HG03064 (cell line): ENCODE data around the gene SHKBP1.

Source experiments
- ATAC-seq: cut with Tn5 transposase; IDR thresholded peaks from one replicate; pipeline ENCODE4 v1.9.1; 2021; ENCODE audit warnings: low read depth; ENCODE audit not compliant: unreplicated experiment

Gene SHKBP1

GRCh38 chr19:40629346-40629745 is 52.7 kb downstream of the SHKBP1 start:
- ATAC-seq, result no peak

GRCh38 chr19:40630571-40631160 is 54.0 kb downstream of the SHKBP1 start:
- no peak for ATAC-seq

GRCh38 chr19:40632311-40633036 is 55.8 kb downstream of the SHKBP1 start:
- ATAC-seq, result no peak

- ATAC-seq, result no peak
Observed at GRCh38 chr19:40633207-40633606, 56.5 kb downstream of the SHKBP1 start.

- ATAC-seq, result no peak
Observed at GRCh38 chr19:40638327-40638726, 61.7 kb downstream of the SHKBP1 start.

- ATAC-seq, result no peak
Observed at GRCh38 chr19:40639638-40639982, 62.9 kb downstream of the SHKBP1 start.

- no peak for ATAC-seq
Observed at GRCh38 chr19:40640744-40641143, 64.1 kb downstream of the SHKBP1 start.
